GM12873 (cell line): Measurements from ENCODE around the gene ARL16.

Experiments
- TF ChIP-seq, protein P1 (sequence below): IDR thresholded peaks from 2 replicates; pipeline ENCODE4 v1.5.1; 2012; ENCODE audit warnings: low read depth, mild to moderate bottlenecking, moderate library complexity, low read length, control low read depth; ENCODE audit not compliant: insufficient read depth; ENCODE audit errors: missing control alignments

ARL16 gene

DNA sequence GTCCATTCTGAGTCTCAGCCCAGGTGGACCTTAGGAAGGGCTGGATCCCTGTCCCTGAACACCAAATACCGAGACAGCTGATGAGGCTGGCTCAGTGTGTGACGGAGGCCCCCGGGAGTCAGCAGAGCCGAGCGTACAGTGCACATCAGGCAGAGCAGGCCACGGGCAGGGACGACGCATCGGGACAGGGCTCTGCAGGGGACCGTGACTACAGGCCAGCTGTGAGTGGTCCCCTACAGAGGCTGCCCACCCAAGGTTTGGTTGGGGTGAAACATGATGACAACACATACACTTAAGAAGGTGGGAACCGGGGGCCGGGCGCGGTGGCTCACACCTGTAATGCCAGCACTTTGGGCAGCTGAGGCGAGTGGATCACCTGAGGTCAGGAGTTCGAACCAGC is 10.6 kb downstream of the ARL16 start:
- TF ChIP-seq, protein P1, sequence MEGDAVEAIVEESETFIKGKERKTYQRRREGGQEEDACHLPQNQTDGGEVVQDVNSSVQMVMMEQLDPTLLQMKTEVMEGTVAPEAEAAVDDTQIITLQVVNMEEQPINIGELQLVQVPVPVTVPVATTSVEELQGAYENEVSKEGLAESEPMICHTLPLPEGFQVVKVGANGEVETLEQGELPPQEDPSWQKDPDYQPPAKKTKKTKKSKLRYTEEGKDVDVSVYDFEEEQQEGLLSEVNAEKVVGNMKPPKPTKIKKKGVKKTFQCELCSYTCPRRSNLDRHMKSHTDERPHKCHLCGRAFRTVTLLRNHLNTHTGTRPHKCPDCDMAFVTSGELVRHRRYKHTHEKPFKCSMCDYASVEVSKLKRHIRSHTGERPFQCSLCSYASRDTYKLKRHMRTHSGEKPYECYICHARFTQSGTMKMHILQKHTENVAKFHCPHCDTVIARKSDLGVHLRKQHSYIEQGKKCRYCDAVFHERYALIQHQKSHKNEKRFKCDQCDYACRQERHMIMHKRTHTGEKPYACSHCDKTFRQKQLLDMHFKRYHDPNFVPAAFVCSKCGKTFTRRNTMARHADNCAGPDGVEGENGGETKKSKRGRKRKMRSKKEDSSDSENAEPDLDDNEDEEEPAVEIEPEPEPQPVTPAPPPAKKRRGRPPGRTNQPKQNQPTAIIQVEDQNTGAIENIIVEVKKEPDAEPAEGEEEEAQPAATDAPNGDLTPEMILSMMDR = no peak

DNA sequence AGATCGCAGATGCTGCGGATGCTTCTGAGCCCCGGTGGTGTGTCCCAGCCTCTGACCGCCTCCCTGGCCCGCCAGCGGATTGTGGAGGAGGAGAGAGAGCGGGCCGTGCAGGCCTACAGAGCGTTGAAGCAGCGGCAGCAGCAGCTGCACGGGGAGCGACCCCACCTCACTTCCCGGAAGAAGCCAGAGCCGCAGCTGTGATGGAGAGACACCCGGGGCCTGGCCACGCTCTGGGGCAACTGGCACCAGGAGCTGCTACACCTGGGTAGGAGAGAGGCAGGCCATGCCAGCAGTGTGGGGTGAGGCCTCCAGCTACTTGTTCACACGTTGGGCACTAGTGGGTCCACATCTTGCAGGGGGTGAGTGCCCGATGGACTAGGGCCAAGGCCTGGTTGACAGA is 11.1 kb downstream of the ARL16 start:
- TF ChIP-seq, protein P1 = no peak

DNA sequence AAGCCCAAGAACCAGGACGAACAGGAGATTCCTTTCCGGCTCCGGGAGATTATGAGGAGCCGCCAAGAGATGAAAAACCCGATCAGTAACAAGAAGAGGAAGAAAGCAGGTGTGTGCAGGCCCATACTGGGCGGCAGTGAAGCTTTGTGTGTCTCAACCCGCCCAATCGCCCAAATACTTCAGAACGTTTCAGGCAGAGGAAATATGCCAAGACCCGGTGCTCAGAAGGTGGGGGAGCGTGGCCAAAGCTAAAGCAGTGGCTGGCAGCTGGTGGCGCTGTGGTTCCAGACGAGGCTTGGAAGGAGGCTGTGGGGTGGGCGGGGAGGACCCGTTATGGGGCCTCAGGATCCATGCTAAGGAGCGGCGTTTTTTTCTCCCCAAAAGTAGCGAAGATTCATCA is 15.8 kb downstream of the ARL16 start:
- TF ChIP-seq, protein P1 = no peak

DNA sequence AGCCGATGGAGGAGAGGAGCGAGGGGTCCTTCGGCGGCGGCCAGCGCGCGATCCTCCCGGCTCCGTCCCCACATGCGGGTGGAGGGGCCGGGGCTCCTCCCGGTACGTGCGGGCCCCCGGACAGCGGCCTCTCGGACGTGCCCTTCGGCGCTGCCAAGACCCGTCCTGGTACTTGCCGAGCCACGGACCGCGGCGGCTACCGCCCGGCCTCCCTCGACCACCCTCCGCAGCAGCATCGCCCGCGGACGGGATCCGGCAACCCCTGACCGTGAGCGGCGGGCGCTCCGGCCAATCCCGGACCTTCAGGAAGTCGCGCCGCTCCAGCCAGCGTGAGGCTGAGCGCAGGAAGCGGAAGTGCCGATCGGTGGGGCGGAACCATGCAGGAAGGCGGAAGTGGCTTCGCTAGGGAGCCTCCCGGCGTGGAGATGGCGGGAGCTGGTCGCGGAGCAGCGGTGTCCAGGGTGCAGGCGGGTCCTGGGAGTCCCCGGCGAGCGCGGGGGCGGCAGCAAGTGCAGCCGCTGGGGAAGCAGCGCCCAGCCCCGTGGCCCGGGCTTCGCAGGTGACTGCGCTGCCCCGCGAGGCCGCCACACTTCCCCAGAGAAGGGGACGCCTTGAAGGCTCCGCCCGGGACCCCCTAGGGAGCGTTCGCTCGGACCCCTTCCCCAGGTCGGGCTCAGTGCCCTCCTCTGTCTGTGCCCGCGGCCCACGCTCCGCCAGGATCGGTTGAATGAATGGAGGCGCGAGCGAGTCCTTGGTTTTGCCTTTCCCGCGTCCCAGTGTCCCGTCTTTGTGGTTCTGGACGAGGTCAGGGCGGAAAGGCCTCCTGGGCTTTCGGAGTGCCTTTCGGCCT is 17.0 kb downstream of the ARL16 start, which contains the start of the genes CCDC137 and OXLD1:
Gene CCDC137, plus strand, starts transcription at position 396 of the 850 bp plus-strand sequence. Its CDS starts 30 bp downstream, at position 426.
Gene OXLD1, minus strand, starts transcription at position 264 of the 850 bp plus-strand sequence. Its CDS starts 28 bp downstream, at position 236.
- TF ChIP-seq, protein P1 = no peak

DNA sequence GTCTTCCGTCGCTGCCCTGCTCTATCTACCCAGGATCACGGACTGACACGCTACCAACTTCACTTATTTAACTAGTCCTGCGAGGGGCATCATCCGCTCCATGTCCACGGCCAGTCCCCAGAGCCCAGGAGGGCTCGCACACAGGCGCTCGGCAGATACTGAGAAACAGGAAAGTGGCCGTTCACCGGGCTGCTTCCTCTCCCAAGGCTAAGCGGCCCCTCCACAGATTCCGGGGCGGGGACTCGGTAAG is 17.6 kb downstream of the ARL16 start:
- TF ChIP-seq, protein P1 = no peak

DNA sequence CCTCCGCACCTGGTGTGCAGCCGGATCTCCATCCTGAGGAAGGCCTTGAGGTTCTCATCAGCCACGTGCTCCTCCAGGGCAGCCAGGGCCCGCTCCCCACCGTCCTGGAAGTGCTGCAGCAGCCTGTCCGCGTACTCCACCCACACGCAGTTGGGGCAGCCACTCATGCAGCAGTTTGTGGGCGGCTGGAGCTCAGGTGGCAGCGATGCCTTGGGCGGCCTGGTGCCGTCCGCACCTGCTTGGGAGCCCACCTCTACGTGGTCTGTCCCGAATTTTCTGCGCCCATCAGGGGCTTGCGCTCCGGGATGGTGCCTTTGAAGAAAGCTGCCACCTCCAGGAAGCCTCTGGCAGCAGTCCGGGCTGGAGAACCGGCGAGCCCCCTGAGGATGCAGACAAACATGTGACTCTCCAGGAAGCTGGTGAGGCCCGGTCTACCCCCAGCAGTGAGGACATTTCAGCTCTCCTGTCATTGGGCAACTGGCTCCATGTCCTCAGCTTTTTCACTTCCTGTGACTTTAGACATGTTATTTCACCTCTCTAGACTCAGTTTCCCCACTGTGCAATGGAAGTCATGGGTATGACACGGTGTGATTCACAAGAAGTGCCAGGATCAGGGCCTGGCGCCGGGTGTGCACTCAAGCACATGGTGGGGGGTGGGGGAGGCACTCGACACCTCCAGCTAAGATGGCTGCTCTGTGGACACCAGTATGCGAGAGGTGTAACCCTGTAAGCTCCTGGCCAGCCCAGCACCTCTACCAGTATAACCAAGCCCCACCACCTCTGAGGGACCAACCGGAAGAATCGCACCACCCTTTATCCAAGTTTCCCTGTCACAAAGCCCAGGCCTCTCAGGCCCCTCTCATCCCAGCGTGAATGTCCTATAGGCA is 18.1 kb downstream of the ARL16 start:
- TF ChIP-seq, protein P1 = no peak

DNA sequence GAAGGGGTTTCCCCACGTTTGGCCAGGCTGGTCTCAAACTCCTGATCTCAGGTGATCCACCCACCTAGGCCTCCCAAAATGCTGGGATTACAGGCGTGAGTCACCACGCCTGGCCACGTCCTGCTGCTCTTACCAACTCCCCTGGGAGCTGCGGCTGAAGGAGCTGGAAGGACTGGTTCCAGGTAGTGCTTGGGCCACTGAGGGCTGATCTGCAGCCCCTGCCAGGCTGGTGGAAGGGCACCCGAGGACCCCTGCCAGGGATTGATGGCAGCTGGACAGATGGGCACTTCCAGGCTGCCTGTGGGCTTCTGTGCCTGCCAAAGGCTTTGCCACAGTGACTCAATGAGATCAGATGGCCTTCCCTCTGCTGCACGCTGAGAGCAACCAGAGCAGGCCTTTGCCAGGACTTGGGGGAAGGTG is 19.5 kb downstream of the ARL16 start:
- TF ChIP-seq, protein P1 = no peak
